Psoas muscle (tissue), 8 donors: ENCODE data around the gene MYO1D. TPM values are rescaled to one million over a fixed set of nuclear protein-coding genes. Genes with fewer than 3 reads are reported as not detected.

ENCODE experiments used
- ATAC-seq, 4 donors: fragments of 200-7000 bp; cut with Tn5 transposase; one replicate each; pipeline ENCODE4 v1.9.1; 2020; ENCODE audit warnings: moderate library complexity in 3 of 4, mild to moderate bottlenecking in 2 of 4
- DNase-seq, 2 donors: peaks; one replicate each; pipeline ENCODE4 v3.0.0-alpha.2; 2020
- H3K27ac ChIP-seq: fragments of 200-600 bp; one replicate; pipeline ENCODE4 v1.8.0; 2022
- H3K27me3 ChIP-seq, 3 donors: fragments of 200-600 bp in 1 of 3; one replicate each; pipeline versions ENCODE4 v1.6.1 to v1.8.0; 2013 to 2022; ENCODE audit warnings: low read length in 2 of 3, mild to moderate bottlenecking in 2 of 3, moderate library complexity in 1 of 3; ENCODE audit not compliant: insufficient read depth in 3 of 3
- H3K36me3 ChIP-seq, 2 donors: fragments of 200-600 bp in 1 of 2; one replicate each; pipeline versions ENCODE4 v1.6.1 to v1.8.0; 2013 to 2022; ENCODE audit warnings: low read depth in 1 of 2, mild to moderate bottlenecking in 1 of 2, moderate library complexity in 1 of 2; ENCODE audit not compliant: insufficient read depth in 1 of 2
- H3K4me1 ChIP-seq: fragments of 200-600 bp; one replicate; pipeline ENCODE4 v1.8.0; 2022
- H3K4me3 ChIP-seq: fragments of 200-600 bp; one replicate; pipeline ENCODE4 v1.8.0; 2022; ENCODE audit warnings: mild to moderate bottlenecking
- H3K9me3 ChIP-seq: fragments of 200-600 bp; one replicate; pipeline ENCODE4 v1.8.0; 2022
- CTCF ChIP-seq: fragments of 200-600 bp; IDR thresholded peaks from one replicate; pipeline ENCODE4 v1.8.0; 2022; ENCODE audit warnings: antibody characterized with exemption
- WGBS, 3 donors: extraction: QIAGEN DNeasy Blood & Tissue Kit; methylation state at CpG; one replicate each; pipeline versions ENCODE4 v1.1.6 to v1.1.7; 2013; 5-methylcytosine and 5-hydroxymethylcytosine counted together
- intact Hi-C, 2 donors: fragments of 100-400 bp; cut with DNase I; formaldehyde crosslinking; loops; one replicate each; pipeline versions ENCODE4 v1.11.0 to v1.14.2; 2022
- polyA plus RNA-seq, 3 donors: library from polyadenylated mRNA; stranded (reverse); fragments of 200-250 nt; gene quantifications; one replicate each; pipeline ENCODE4 v1.2.3, GENCODE V29; 2013
- total RNA-seq, 4 donors: library from RNA; stranded (reverse); fragmentation: NEBNext Ultra II Directional in 2 of 4; extraction: Animal tissue kit (Norgen Biotek cat#: 25700) in 2 of 4; gene quantifications; one replicate each; pipeline versions ENCODE4 v1.2.1 to v1.2.4, GENCODE V29; 2021 to 2023
- donor health status: healthy with polysubstance abuse.
- donor health status: DM: no; HTN: no; CAD: no; lungs with moderate emphysema.
- donor health status: Bipolar disorder and iron deficiency.
- donor health status: healthy.
- donor health status: DM: yes; HTN: yes; CAD: no.
- donor health status: DM: no; HTN: no; CAD: no.
- donor health status: DM: no; HTN: no; CAD: no.
- donor health status: DM: yes; HTN: yes; CAD: no.

MYO1D gene
- total and polyA plus RNA-seq, 7 donors = 1.8 to 5.9 (median 4.1) TPM

- no peak for TF ChIP-seq CTCF
- H3K27me3 ChIP-seq = no peaks in the 10 kb centered on the region
- peaks cover 21% of the 10 kb centered on the region for H3K4me1 ChIP-seq
- H3K9me3 ChIP-seq = no peaks in the 10 kb centered on the region
- peaks cover 13 to 53% of the 10 kb centered on the region in 2 donors for H3K36me3 ChIP-seq
- WGBS, 3 donors = 63 to 76% (median 71%) methylated on average over 2 of the region's 2 CpGs
- no peak for DNase-seq
- peak overlapping the region; percentile 98 for H3K4me3 ChIP-seq
- H3K27ac ChIP-seq = no peak overlapping the region
- no peak for ATAC-seq
- intact Hi-C loops = no loop called here
Observed at GRCh38 chr17:32446949-32447348, 430.0 kb downstream of the MYO1D start.

DNA sequence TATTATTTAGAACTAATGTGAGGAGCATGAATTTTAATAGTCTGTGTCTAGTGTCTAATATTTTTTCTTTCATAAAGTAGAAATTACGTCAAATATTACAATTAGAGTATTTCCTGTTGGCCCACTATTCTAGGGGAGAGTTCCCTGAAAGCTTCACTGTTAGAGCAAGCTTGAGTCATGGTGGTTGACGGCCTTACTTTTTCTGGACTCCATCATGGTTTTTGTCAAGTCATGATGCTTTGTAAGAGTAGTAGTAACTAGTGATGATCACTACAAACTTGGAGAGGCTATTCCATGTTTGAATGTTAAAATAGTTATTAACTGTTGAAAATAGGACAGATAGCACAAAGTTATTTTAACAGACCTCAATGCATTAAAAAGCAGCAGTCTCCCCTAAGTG lies 431.0 kb downstream of the MYO1D start:
- H3K36me3 ChIP-seq = peaks cover 11 to 44% of the 10 kb centered on the region in 2 donors
- peak overlapping the region; percentile 98 for H3K4me3 ChIP-seq
- H3K9me3 ChIP-seq = no peaks in the 10 kb centered on the region
- ATAC-seq (no peak), DNase-seq (no peak)
- peaks cover 16% of the 10 kb centered on the region for H3K4me1 ChIP-seq
- TF ChIP-seq CTCF = no peak
- intact Hi-C loops = no loop called here
- H3K27me3 ChIP-seq = no peaks in the 10 kb centered on the region
- peak overlapping the region; percentile 95 for H3K27ac ChIP-seq
- WGBS, 3 donors = 52 to 58% (median 55%) methylated on average over 2 of the region's 2 CpGs

DNA sequence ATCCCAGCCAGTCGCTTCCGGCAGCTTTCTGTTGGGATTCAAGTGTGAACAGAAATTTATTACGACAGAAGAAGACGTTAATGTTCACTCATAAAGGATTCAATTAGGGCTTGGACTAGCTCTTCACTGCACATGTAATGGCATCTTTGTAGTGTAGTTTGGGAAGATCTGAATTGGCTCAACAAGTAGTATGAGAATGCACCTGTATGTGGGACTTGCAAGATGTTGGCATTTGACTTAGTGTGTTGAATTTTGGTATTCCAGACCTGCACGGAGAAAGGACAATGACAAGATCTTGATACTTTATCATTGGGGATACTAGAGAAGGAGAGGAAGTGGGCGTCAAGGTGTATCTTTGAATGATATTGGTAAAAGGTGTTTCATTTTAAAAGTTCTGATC lies 431.4 kb downstream of the MYO1D start:
- H3K4me3 ChIP-seq = peak overlapping the region; percentile 98
- WGBS, 3 donors = 14 to 17% (median 15%) methylated on average over 6 of the region's 6 CpGs

DNA sequence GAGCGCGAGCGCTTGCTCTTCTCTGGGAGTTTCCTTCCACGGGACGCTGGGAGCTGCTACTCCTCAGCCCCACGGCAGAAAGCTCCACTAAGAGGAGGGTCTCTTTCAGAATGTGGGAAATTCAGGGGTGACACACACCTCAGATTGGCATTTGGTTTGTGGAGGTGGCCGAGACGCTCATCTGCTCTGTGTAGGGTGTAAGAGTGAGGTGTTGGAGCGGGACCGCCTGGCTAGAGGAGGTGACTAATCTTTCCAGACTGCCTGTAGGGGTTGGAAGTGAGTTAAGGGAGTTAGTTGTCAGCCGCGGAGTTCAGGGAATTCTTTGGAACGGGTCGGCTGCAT lies 431.9 kb downstream of the MYO1D start:
- peaks cover 10 to 34% of the 10 kb centered on the region in 2 donors for H3K36me3 ChIP-seq
- H3K9me3 ChIP-seq = no peaks in the 10 kb centered on the region
- H3K4me1 ChIP-seq = peaks cover 16% of the 10 kb centered on the region
- ATAC-seq = peak; percentile 67 to 83 (median 76)
- H3K4me3 ChIP-seq = peak overlapping the region; percentile 98
- peak overlapping the region; percentile 95 for H3K27ac ChIP-seq
- intact Hi-C loops = no loop called here
- DNase-seq = peak; percentile 42 to 73
- H3K27me3 ChIP-seq = no peaks in the 10 kb centered on the region
- peak; percentile 5 for TF ChIP-seq CTCF
- WGBS, 3 donors = 0 to 1% (median 0%) methylated on average over 14 of the region's 14 CpGs

More for the DNA sequence above, 431.4 kb downstream of the MYO1D start:
- TF ChIP-seq CTCF = no peak
- Histone ChIP-seq H3K36me3 (peaks cover 10 to 39% of the 10 kb centered on the region in 2 donors), H3K4me1 (peaks cover 16% of the 10 kb centered on the region), H3K9me3 (no peaks in the 10 kb centered on the region), H3K27me3 (no peaks in the 10 kb centered on the region), H3K27ac (peak overlapping the region; percentile 95)
- intact Hi-C loops = no loop called here
- no peak for ATAC-seq
- DNase-seq = no peak
